ENCODE measurements around the gene HINFP.

- TF ChIP-seq CTCF (IDR thresholded peaks at IDR 0.05) (no peak), POLR2A (IDR thresholded peaks at IDR 0.05) (no peak)
These were observed 5.2 kb upstream of the HINFP start for GRCh38 chr11:119116235-119116594.

All from prostate gland (tissue), 2 donors.